Panc1 (cell line): ENCODE results near the gene VCX3A. TPM values are rescaled to one million over a fixed set of nuclear protein-coding genes. Genes with fewer than 3 reads are reported as not detected.
"Not testable (repeated sequence)": the region's sequence is repeated elsewhere in the genome, so short reads cannot be mapped to it uniquely, and the experiment has no call there.

Experiments
- ATAC-seq: fragments of 200-7000 bp; cut with Tn5 transposase; 2 replicates; pipeline ENCODE4 v1.9.1; 2020; ENCODE audit warnings: mild to moderate bottlenecking, moderate library complexity
- Bru-seq: library from RNA; stranded (reverse); fragments of 400-500 nt; gene quantifications from one replicate; lab custom pipeline; 2021; lab: Mats Ljungman, UMichigan
- BruChase-seq, 2 experiments: library from RNA; stranded (reverse); fragments of 400-500 nt; gene quantifications; one replicate each; lab custom pipeline; 2021; lab: Mats Ljungman, UMichigan
- BruUV-seq: library from RNA; stranded (reverse); fragments of 400-500 nt; replicated peaks from 2 replicates; lab custom pipeline; 2021; lab: Mats Ljungman, UMichigan
- CTCF ChIA-PET: fragments of 300-600 bp; sonication (Branson Sonifier 250); formaldehyde crosslinking; loops from one replicate; lab custom pipeline; 2022; ENCODE audit warnings: antibody characterized with exemption; lab: Charles Lee
- POLR2A ChIA-PET: fragments of 300-600 bp; sonication (Branson Sonifier 250); formaldehyde crosslinking; loops from one replicate; lab custom pipeline; 2022; ENCODE audit warnings: antibody characterized with exemption; lab: Charles Lee
- DNase-seq: peaks from one replicate; pipeline ENCODE4 v3.0.0-alpha.2; 2010; ENCODE audit warnings: low read depth, low spot score
- H3K27ac ChIP-seq: 2 replicates; pipeline ENCODE4 v1.5.1; 2011; ENCODE audit warnings: mild to moderate bottlenecking, low read length, inconsistent platforms
- H3K27me3 ChIP-seq: fragments of 200-500 bp; sonication (Bioruptor generic); 2 replicates; pipeline ENCODE4 v1.6.0; 2014; ENCODE audit warnings: low read length, inconsistent platforms; ENCODE audit not compliant: control insufficient read depth, insufficient read depth
- H3K36me3 ChIP-seq: fragments of 200-500 bp; sonication (Bioruptor generic); 2 replicates; pipeline ENCODE4 v1.5.1; 2014; ENCODE audit warnings: inconsistent platforms, mild to moderate bottlenecking, low read length, moderate library complexity; ENCODE audit not compliant: control insufficient read depth, insufficient read depth
- H3K4me1 ChIP-seq: 2 replicates; pipeline ENCODE4 v1.5.1; 2011; ENCODE audit warnings: inconsistent platforms, mild to moderate bottlenecking, low read length, moderate library complexity; ENCODE audit not compliant: control insufficient read depth, insufficient read depth
- H3K4me3 ChIP-seq, 2 experiments: 2 replicates each; pipeline ENCODE4 v1.5.1; 2011 to 2012; ENCODE audit warnings: low read depth in 2 of 2, low read length in 2 of 2, mild to moderate bottlenecking in 2 of 2, inconsistent platforms in 1 of 2, moderate library complexity in 1 of 2
- H3K9me3 ChIP-seq: fragments of 200-500 bp; sonication (Bioruptor generic); 2 replicates; pipeline ENCODE4 v1.5.1; 2014; ENCODE audit warnings: low read depth, mild to moderate bottlenecking, inconsistent platforms, low read length, moderate library complexity; ENCODE audit not compliant: control insufficient read depth, insufficient read depth
- POLR2AphosphoS5 ChIP-seq: IDR thresholded peaks from 2 replicates; pipeline ENCODE4 v1.6.1; 2012; ENCODE audit warnings: mild to moderate bottlenecking, low read depth, low read length, moderate library complexity
- REST ChIP-seq, 2 experiments: IDR thresholded peaks; 2 replicates each; pipeline ENCODE4 v1.6.1; 2011 to 2012; ENCODE audit warnings: low read depth in 2 of 2, control low read depth in 1 of 2, low read length in 1 of 2, mild to moderate bottlenecking in 1 of 2, moderate library complexity in 1 of 2; ENCODE audit not compliant: insufficient read depth in 1 of 2
- SIN3A ChIP-seq: IDR thresholded peaks from 2 replicates; pipeline ENCODE4 v1.6.1; 2012; ENCODE audit warnings: low read depth, mild to moderate bottlenecking, low read length, moderate library complexity, borderline replicate concordance; ENCODE audit not compliant: insufficient read depth
- TCF7L2 ChIP-seq: IDR thresholded peaks from 2 replicates; pipeline ENCODE4 v1.6.1; 2011; ENCODE audit warnings: mild to moderate bottlenecking, low read depth, low read length, inconsistent platforms
- in situ Hi-C: cut with HindIII; loops from 2 replicates; pipeline ENCODE4 v1.10.0; 2016; ENCODE audit warnings: low sequenced_read_pairs, low pct_unique_long_range_greater_than_20kb
- intact Hi-C: fragments of 100-400 bp; cut with micrococcal nuclease; formaldehyde crosslinking; loops from one replicate; pipeline ENCODE4 v1.10.0; 2022; ENCODE audit not compliant: unreplicated experiment
- long read RNA-seq: library from polyadenylated mRNA; unstranded; transcript quantifications from one replicate; pipeline ENCODE4 v2.0.0, GENCODE V29; 2021; ENCODE audit not compliant: unreplicated experiment
- polyA plus RNA-seq: library from polyadenylated mRNA; unstranded; fragments of >200 nt; gene quantifications from one replicate; pipeline ENCODE4 v1.2.1, GENCODE V29; 2012; ENCODE audit warnings: missing spikeins; ENCODE audit not compliant: insufficient read length
- total RNA-seq: library from RNA; stranded (reverse); gene quantifications from one replicate; pipeline ENCODE4 v1.2.1, GENCODE V29; 2021; ENCODE audit not compliant: unreplicated experiment
- TF ChIP-seq, protein P1 (sequence below): fragments of 450-650 bp; IDR thresholded peaks from 2 replicates; pipeline ENCODE4 v1.5.1; 2017; ENCODE audit warnings: mild to moderate bottlenecking

The VCX3A gene
- total RNA-seq (not detected), Bru-seq, nascent RNA (not detected), BruChase-seq, experiment 1, labeled RNA remaining after a 2-hour chase (not detected), BruChase-seq, experiment 2, labeled RNA remaining after a 6-hour chase (not detected)
- not detected for polyA plus RNA-seq
- long read RNA-seq, result 0 reads

GRCh38 chrX:6535018-6535417 lies at the start of gene VCX3A:
VCX3A (minus strand) TSS chrX:6535118; CDS start chrX:6534497, 621 bp downstream.
- H3K27me3 ChIP-seq, H3K4me1 ChIP-seq, intact Hi-C loops, DNase-seq, CTCF ChIA-PET, ATAC-seq, H3K9me3 ChIP-seq, POLR2A ChIA-PET, H3K4me3 ChIP-seq, H3K27ac ChIP-seq, BruUV-seq, in situ Hi-C loops, H3K36me3 ChIP-seq: not testable (repeated sequence)

GRCh38 chrX:6574762-6575161 lies 39.8 kb upstream of the VCX3A start:
- Histone ChIP-seq H3K9me3 (no peaks in the 10 kb centered on the region), H3K4me1 (no peaks in the 10 kb centered on the region), H3K4me3 (no peak overlapping the region), H3K36me3 (no peaks in the 10 kb centered on the region), H3K27me3 (no peaks in the 10 kb centered on the region), H3K27ac (no peak overlapping the region)
- no peak for DNase-seq
- intact Hi-C loops, result no loop called here
- no TSS peak for BruUV-seq
- TF ChIP-seq TCF7L2, result no peak
- TF ChIP-seq REST (IDR thresholded peaks at IDR 0.05; ENCODE audit: insufficient read depth in 1 of 2, low read depth in 2 of 2, low read length in 1 of 2), result no peak
- TF ChIP-seq, protein P1, sequence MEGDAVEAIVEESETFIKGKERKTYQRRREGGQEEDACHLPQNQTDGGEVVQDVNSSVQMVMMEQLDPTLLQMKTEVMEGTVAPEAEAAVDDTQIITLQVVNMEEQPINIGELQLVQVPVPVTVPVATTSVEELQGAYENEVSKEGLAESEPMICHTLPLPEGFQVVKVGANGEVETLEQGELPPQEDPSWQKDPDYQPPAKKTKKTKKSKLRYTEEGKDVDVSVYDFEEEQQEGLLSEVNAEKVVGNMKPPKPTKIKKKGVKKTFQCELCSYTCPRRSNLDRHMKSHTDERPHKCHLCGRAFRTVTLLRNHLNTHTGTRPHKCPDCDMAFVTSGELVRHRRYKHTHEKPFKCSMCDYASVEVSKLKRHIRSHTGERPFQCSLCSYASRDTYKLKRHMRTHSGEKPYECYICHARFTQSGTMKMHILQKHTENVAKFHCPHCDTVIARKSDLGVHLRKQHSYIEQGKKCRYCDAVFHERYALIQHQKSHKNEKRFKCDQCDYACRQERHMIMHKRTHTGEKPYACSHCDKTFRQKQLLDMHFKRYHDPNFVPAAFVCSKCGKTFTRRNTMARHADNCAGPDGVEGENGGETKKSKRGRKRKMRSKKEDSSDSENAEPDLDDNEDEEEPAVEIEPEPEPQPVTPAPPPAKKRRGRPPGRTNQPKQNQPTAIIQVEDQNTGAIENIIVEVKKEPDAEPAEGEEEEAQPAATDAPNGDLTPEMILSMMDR, result no peak
- TF ChIP-seq SIN3A, result no peak
- no peak for TF ChIP-seq POLR2AphosphoS5
- in situ Hi-C loops, result no loop called here
- no peak for ATAC-seq
- POLR2A ChIA-PET, result no interaction called here
- CTCF ChIA-PET, result no interaction called here

- ATAC-seq (no peak), DNase-seq (no peak)
- ChIA-PET POLR2A (no interaction called here), CTCF (no interaction called here)
- Histone ChIP-seq H3K36me3 (no peaks in the 10 kb centered on the region), H3K4me1 (no peaks in the 10 kb centered on the region), H3K4me3 (no peak overlapping the region), H3K27me3 (no peaks in the 10 kb centered on the region), H3K27ac (no peak overlapping the region), H3K9me3 (no peaks in the 10 kb centered on the region)
- in situ Hi-C loops (no loop called here), intact Hi-C loops (no loop called here)
- no TSS peak for BruUV-seq
- TF ChIP-seq POLR2AphosphoS5, result no peak
- TF ChIP-seq, protein P1, result no peak
- no peak for TF ChIP-seq SIN3A
- no peak for TF ChIP-seq REST (IDR thresholded peaks at IDR 0.05; ENCODE audit: insufficient read depth in 1 of 2, low read depth in 2 of 2, low read length in 1 of 2)
- TF ChIP-seq TCF7L2, result no peak
Measured at GRCh38 chrX:6568031-6568430, 33.1 kb upstream of the VCX3A start.
